Small intestine (tissue), 7 donors: ENCODE data around the gene PCSK6. TPM values are rescaled to one million over a fixed set of nuclear protein-coding genes. Genes with fewer than 3 reads are reported as not detected.

ENCODE experiments used
- DNase-seq, 2 donors: peaks; one replicate each; pipeline versions ENCODE4 v3.0.0 to v3.0.0-alpha.2; 2013
- FAIRE-seq: peaks from 2 replicates; lab custom pipeline; 2012; peaks lifted over from hg19 to GRCh38; lab: Jason Lieb, UNC
- H3K27ac ChIP-seq, 3 donors: one replicate each; pipeline ENCODE4 v1.5.1; 2013; ENCODE audit warnings: low read length in 2 of 3, mild to moderate bottlenecking in 2 of 3, control low read depth in 1 of 3, inconsistent platforms in 1 of 3, low read depth in 1 of 3, moderate library complexity in 1 of 3
- H3K27me3 ChIP-seq, 3 donors: one replicate each; pipeline ENCODE4 v1.6.1; 2013; ENCODE audit warnings: low read length in 3 of 3, inconsistent platforms in 1 of 3; ENCODE audit not compliant: control insufficient read depth in 3 of 3, insufficient read depth in 3 of 3
- H3K36me3 ChIP-seq, 3 donors: one replicate each; pipeline ENCODE4 v1.6.1; 2013; ENCODE audit warnings: low read length in 3 of 3, inconsistent platforms in 1 of 3, low read depth in 1 of 3, mild to moderate bottlenecking in 1 of 3, moderate library complexity in 1 of 3; ENCODE audit not compliant: control insufficient read depth in 3 of 3, insufficient read depth in 2 of 3
- H3K4me1 ChIP-seq, 3 donors: one replicate each; pipeline ENCODE4 v1.6.1; 2013; ENCODE audit warnings: low read length in 2 of 3, inconsistent platforms in 1 of 3, low read depth in 1 of 3, mild to moderate bottlenecking in 1 of 3, moderate library complexity in 1 of 3; ENCODE audit not compliant: control insufficient read depth in 3 of 3, insufficient read depth in 2 of 3
- H3K4me3 ChIP-seq, 3 donors: one replicate each; pipeline ENCODE4 v1.5.1; 2013; ENCODE audit warnings: low read length in 3 of 3, control low read depth in 1 of 3, inconsistent platforms in 1 of 3, low read depth in 1 of 3, mild to moderate bottlenecking in 1 of 3, moderate library complexity in 1 of 3
- H3K9me3 ChIP-seq, 2 donors: one replicate each; pipeline ENCODE4 v1.6.1; 2013; ENCODE audit warnings: low read depth in 1 of 2, low read length in 1 of 2; ENCODE audit not compliant: control insufficient read depth in 2 of 2, insufficient read depth in 1 of 2
- WGBS, 3 donors: extraction: QIAGEN DNeasy Blood & Tissue Kit; methylation state at CpG; one replicate each; pipeline ENCODE4 v1.1.7; 2013; 5-methylcytosine and 5-hydroxymethylcytosine counted together
- polyA plus RNA-seq, 4 donors: library from polyadenylated mRNA; stranded (reverse) in 3 of 4; unstranded in 1 of 4; fragments of 200-250 nt in 3 of 4; fragments of 120-200 nt in 1 of 4; gene quantifications; one replicate each; pipeline versions ENCODE4 v1.2.1 to v1.2.3, GENCODE V29; 2013
- donor health status: healthy with polysubstance abuse.
- donor health status: control.
- donor health status: control.
- donor health status: Bipolar disorder and iron deficiency.
- donor health status: healthy.

The PCSK6 gene
- polyA plus RNA-seq, 4 donors: 0.67 to 26.2 (median 6.5) TPM

GRCh38 chr15:101437209-101437608 lies 52.3 kb downstream of the PCSK6 start:
- H3K4me3 ChIP-seq: no peak overlapping the region
- 87 to 95% (median 90%) methylated on average over 12 of the region's 12 CpGs for WGBS, 3 donors
- no peak for FAIRE-seq
- peaks cover 2 to 28% (median 11%) of the 10 kb centered on the region in 3 donors for H3K4me1 ChIP-seq
- no peak overlapping the region for H3K27ac ChIP-seq
- no peaks in the 10 kb centered on the region for H3K27me3 ChIP-seq
- H3K36me3 ChIP-seq: peaks cover 0 to 25% (median 0%) of the 10 kb centered on the region in 3 donors
- no peak for DNase-seq
- peaks cover 0 to 3% of the 10 kb centered on the region in 2 donors for H3K9me3 ChIP-seq

GRCh38 chr15:101436526-101436925 lies 53.0 kb downstream of the PCSK6 start:
- H3K4me3 ChIP-seq: no peak overlapping the region
- no peaks in the 10 kb centered on the region for H3K27me3 ChIP-seq
- FAIRE-seq (no peak), DNase-seq (no peak)
- H3K9me3 ChIP-seq: peaks cover 0 to 3% of the 10 kb centered on the region in 2 donors
- WGBS, 3 donors: 90 to 93% (median 92%) methylated on average over 9 of the region's 9 CpGs
- peaks cover 0 to 27% (median 0%) of the 10 kb centered on the region in 3 donors for H3K36me3 ChIP-seq
- H3K4me1 ChIP-seq: peaks cover 2 to 28% (median 11%) of the 10 kb centered on the region in 3 donors
- H3K27ac ChIP-seq: no peak overlapping the region

GRCh38 chr15:101435761-101436160 lies 53.7 kb downstream of the PCSK6 start:
- Histone ChIP-seq H3K27me3 (no peaks in the 10 kb centered on the region), H3K36me3 (peaks cover 0 to 30% (median 0%) of the 10 kb centered on the region in 3 donors), H3K9me3 (peaks cover 0 to 3% of the 10 kb centered on the region in 2 donors), H3K4me1 (peaks cover 2 to 23% (median 11%) of the 10 kb centered on the region in 3 donors), H3K27ac (no peak overlapping the region), H3K4me3 (no peak overlapping the region)
- DNase-seq (no peak), FAIRE-seq (no peak)
- WGBS, 3 donors: 79 to 89% (median 85%) methylated on average over 7 of the region's 7 CpGs

- Histone ChIP-seq H3K9me3 (peaks cover 0 to 3% of the 10 kb centered on the region in 2 donors), H3K4me1 (peaks cover 2 to 11% (median 6%) of the 10 kb centered on the region in 3 donors), H3K27me3 (no peaks in the 10 kb centered on the region), H3K4me3 (no peak overlapping the region), H3K36me3 (peaks cover 0 to 37% (median 0%) of the 10 kb centered on the region in 3 donors), H3K27ac (no peak overlapping the region)
- WGBS, 3 donors: 89 to 92% (median 91%) methylated on average over 21 of the region's 21 CpGs
- FAIRE-seq (no peak), DNase-seq (no peak)
Observed at GRCh38 chr15:101434032-101434920, 55.2 kb downstream of the PCSK6 start.

GRCh38 chr15:101433396-101433795 lies 56.1 kb downstream of the PCSK6 start:
- WGBS, 3 donors: 76 to 80% (median 77%) methylated on average over 7 of the region's 7 CpGs
- no peaks in the 10 kb centered on the region for H3K27me3 ChIP-seq
- H3K4me3 ChIP-seq: no peak overlapping the region
- H3K9me3 ChIP-seq: peaks cover 0 to under 1% of the 10 kb centered on the region in 2 donors
- peaks cover 0 to 2% (median 0%) of the 10 kb centered on the region in 3 donors for H3K4me1 ChIP-seq
- DNase-seq (no peak), FAIRE-seq (no peak)
- peaks cover 0 to 32% (median 0%) of the 10 kb centered on the region in 3 donors for H3K36me3 ChIP-seq
- H3K27ac ChIP-seq: no peak overlapping the region

GRCh38 chr15:101432982-101433381 lies 56.5 kb downstream of the PCSK6 start:
- H3K27ac ChIP-seq: no peak overlapping the region
- H3K27me3 ChIP-seq: no peaks in the 10 kb centered on the region
- H3K4me1 ChIP-seq: no peaks in the 10 kb centered on the region
- no peaks in the 10 kb centered on the region for H3K9me3 ChIP-seq
- WGBS, 3 donors: 17 to 57% (median 35%) methylated on average over 3 of the region's 3 CpGs
- no peak for DNase-seq
- H3K36me3 ChIP-seq: peaks cover 0 to 35% (median 0%) of the 10 kb centered on the region in 3 donors
- FAIRE-seq: no peak
- no peak overlapping the region for H3K4me3 ChIP-seq

- peaks cover 0 to 44% (median 0%) of the 10 kb centered on the region in 3 donors for H3K36me3 ChIP-seq
- H3K4me1 ChIP-seq: no peaks in the 10 kb centered on the region
- FAIRE-seq: no peak
- H3K4me3 ChIP-seq: no peak overlapping the region
- no peaks in the 10 kb centered on the region for H3K27me3 ChIP-seq
- DNase-seq: no peak
- no peak overlapping the region for H3K27ac ChIP-seq
- WGBS, 3 donors: 78 to 88% (median 85%) methylated on average over 6 of the region's 6 CpGs
- no peaks in the 10 kb centered on the region for H3K9me3 ChIP-seq
Observed at GRCh38 chr15:101431748-101432147, 57.8 kb downstream of the PCSK6 start.

GRCh38 chr15:101431301-101431700 lies 58.2 kb downstream of the PCSK6 start:
- no peak for DNase-seq

More at GRCh38 chr15:101431301-101431700, 58.2 kb downstream of the PCSK6 start:
- H3K27ac ChIP-seq: no peak overlapping the region
- no peaks in the 10 kb centered on the region for H3K27me3 ChIP-seq
- H3K9me3 ChIP-seq: no peaks in the 10 kb centered on the region
- no peak overlapping the region for H3K4me3 ChIP-seq
- H3K36me3 ChIP-seq: peaks cover 0 to 44% (median 0%) of the 10 kb centered on the region in 3 donors
- no peaks in the 10 kb centered on the region for H3K4me1 ChIP-seq
- no peak for FAIRE-seq
- 83 to 86% (median 85%) methylated on average over 15 of the region's 15 CpGs for WGBS, 3 donors
